PC-3 (cell line): Measurements from ENCODE around the gene RPL36.

Experiments used
- CTCF ChIP-seq: fragments of 300-600 bp; sonication (generic); conservative IDR thresholded peaks from 2 replicates; pipeline ENCODE4 v1.5.1; 2017; ENCODE audit warnings: antibody characterized with exemption, low read depth, mild to moderate bottlenecking, low read length
- EZH2 ChIP-seq: fragments of 300-600 bp; sonication (generic); IDR thresholded peaks from one replicate; pipeline ENCODE4 v1.6.1; 2017; ENCODE audit warnings: antibody characterized with exemption, mild to moderate bottlenecking, low read length; ENCODE audit not compliant: unreplicated experiment

GRCh38 chr19:5642204-5642603 lies 47.9 kb upstream of the RPL36 start:
- no peak for TF ChIP-seq CTCF
- no peak for TF ChIP-seq EZH2
